HepG2 (cell line): ENCODE measurements around the gene MFAP4. TPM values are rescaled to one million over a fixed set of nuclear protein-coding genes. Genes with fewer than 3 reads are reported as not detected.

Source experiments
- CBFB ChIP-seq: sonication (generic); formaldehyde crosslinking; IDR thresholded peaks from 2 replicates; pipeline ENCODE4 v1.4.0; 2020; ENCODE audit warnings: missing genetic modification reagents
- DMTF1 ChIP-seq: sonication (generic); formaldehyde crosslinking; IDR thresholded peaks from 2 replicates; pipeline ENCODE4 v1.4.0; 2020; ENCODE audit warnings: mild to moderate bottlenecking, missing genetic modification reagents
- DNMT3B ChIP-seq: conservative IDR thresholded peaks from 2 replicates; pipeline ENCODE4 v1.6.1; 2016; ENCODE audit warnings: missing biosample characterization, control low read depth
- KDM6A ChIP-seq: IDR thresholded peaks from 2 replicates; pipeline ENCODE4 v1.6.1; 2016; ENCODE audit warnings: low read depth
- KMT2B ChIP-seq: IDR thresholded peaks from 2 replicates; pipeline ENCODE4 v1.6.1; 2016; ENCODE audit warnings: missing genetic modification reagents, missing compliant biosample characterization
- LBX2 ChIP-seq: sonication (generic); formaldehyde crosslinking; IDR thresholded peaks from 2 replicates; pipeline ENCODE4 v1.5.0; 2020; ENCODE audit warnings: missing genetic modification reagents, mild to moderate bottlenecking, borderline replicate concordance
- MEIS1 ChIP-seq: sonication (generic); formaldehyde crosslinking; IDR thresholded peaks from 2 replicates; pipeline ENCODE4 v1.9.0; 2021; ENCODE audit warnings: mild to moderate bottlenecking, missing genetic modification reagents, moderate library complexity, borderline replicate concordance
- MYNN ChIP-seq: sonication (generic); formaldehyde crosslinking; IDR thresholded peaks from 2 replicates; pipeline ENCODE4 v1.4.0; 2020; ENCODE audit warnings: mild to moderate bottlenecking, low read depth, missing genetic modification reagents
- NFIC ChIP-seq: IDR thresholded peaks from 2 replicates; pipeline ENCODE4 v1.6.1; 2012; ENCODE audit warnings: mild to moderate bottlenecking, low read length, inconsistent platforms
- PITX1 ChIP-seq: sonication (generic); formaldehyde crosslinking; IDR thresholded peaks from 2 replicates; pipeline ENCODE4 v1.5.1; 2020; ENCODE audit warnings: mild to moderate bottlenecking, missing genetic modification reagents
- RFX5 ChIP-seq: IDR thresholded peaks from 2 replicates; pipeline ENCODE4 v1.6.1; 2011; ENCODE audit warnings: low read depth, low read length, improper control_type of control experiment
- RFXAP ChIP-seq: sonication (generic); formaldehyde crosslinking; IDR thresholded peaks from 2 replicates; pipeline ENCODE4 v1.4.0; 2020; ENCODE audit warnings: missing genetic modification reagents, borderline replicate concordance
- SP4 ChIP-seq: sonication (generic); formaldehyde crosslinking; IDR thresholded peaks from 2 replicates; pipeline ENCODE4 v1.8.1; 2023; ENCODE audit warnings: mild to moderate bottlenecking, missing genetic modification reagents
- TAF15 ChIP-seq: fragments of 200-400 bp; formaldehyde crosslinking; IDR thresholded peaks from one replicate; pipeline ENCODE4 v1.6.1; 2018; ENCODE audit warnings: mild to moderate bottlenecking, low read depth, low read length; ENCODE audit not compliant: poor library complexity, severe bottlenecking
- TBX2 ChIP-seq: sonication (generic); formaldehyde crosslinking; IDR thresholded peaks from 2 replicates; pipeline ENCODE4 v1.5.0; 2020; ENCODE audit warnings: missing genetic modification reagents, mild to moderate bottlenecking, borderline replicate concordance
- WIZ ChIP-seq: sonication (generic); formaldehyde crosslinking; IDR thresholded peaks from 2 replicates; pipeline ENCODE4 v1.5.1; 2020; ENCODE audit warnings: mild to moderate bottlenecking, missing genetic modification reagents
- ZGPAT ChIP-seq: IDR thresholded peaks from 2 replicates; pipeline ENCODE4 v1.6.1; 2016; ENCODE audit warnings: mild to moderate bottlenecking
- ZNF275 ChIP-seq: sonication (generic); formaldehyde crosslinking; IDR thresholded peaks from 2 replicates; pipeline ENCODE4 v1.8.0; 2022; ENCODE audit warnings: missing genetic modification reagents, mild to moderate bottlenecking, inconsistent platforms, borderline replicate concordance
- ZNF296 ChIP-seq: sonication (generic); formaldehyde crosslinking; conservative IDR thresholded peaks from 2 replicates; pipeline ENCODE4 v1.5.0; 2020; ENCODE audit warnings: mild to moderate bottlenecking, missing genetic modification reagents
- ZNF451 ChIP-seq: sonication (generic); formaldehyde crosslinking; IDR thresholded peaks from 2 replicates; pipeline ENCODE4 v1.5.0; 2020; ENCODE audit warnings: mild to moderate bottlenecking, missing genetic modification reagents
- ZNF772 ChIP-seq: sonication (generic); formaldehyde crosslinking; IDR thresholded peaks from 2 replicates; pipeline ENCODE4 v1.5.0; 2020; ENCODE audit warnings: mild to moderate bottlenecking, missing genetic modification reagents
- polyA plus RNA-seq, 8 experiments: library from polyadenylated mRNA; depleted of rRNA in 3 of 8; stranded (reverse) in 7 of 8; unstranded in 1 of 8; fragments of >200 nt; fragmentation: Illumina TruSeq in 4 of 8; extraction: Trizol in 4 of 8; gene quantifications; 2 replicates each; pipeline versions ENCODE4 v1.2.1 to v1.2.3, GENCODE V29; 2011 to 2016; ENCODE audit warnings: low read depth in 4 of 8, missing spikeins in 1 of 8, mixed read lengths in 1 of 8; ENCODE audit not compliant: insufficient read depth in 1 of 8
- total RNA-seq, 5 experiments: library from RNA; depleted of rRNA; stranded (reverse); fragments of >200 nt; fragmentation: Illumina TruSeq; extraction: Trizol; gene quantifications; 2 replicates each; pipeline ENCODE4 v1.2.3, GENCODE V29; 2016; ENCODE audit warnings: low read depth in 1 of 5
- TF ChIP-seq, protein P1 (sequence below): sonication (generic); formaldehyde crosslinking; IDR thresholded peaks from 2 replicates; pipeline ENCODE4 v1.5.0; 2020; ENCODE audit warnings: missing genetic modification reagents
- TF ChIP-seq, protein P2 (sequence below): sonication (generic); formaldehyde crosslinking; IDR thresholded peaks from 2 replicates; pipeline ENCODE4 v1.4.0; 2020; ENCODE audit warnings: mild to moderate bottlenecking, missing genetic modification reagents

MFAP4 gene
- total and polyA plus RNA-seq, 2 of the 13 experiments (the other 11 are each of a cell fraction or from before 2014, with no cell fraction given): 0.08 TPM; not detected in 1

DNA sequence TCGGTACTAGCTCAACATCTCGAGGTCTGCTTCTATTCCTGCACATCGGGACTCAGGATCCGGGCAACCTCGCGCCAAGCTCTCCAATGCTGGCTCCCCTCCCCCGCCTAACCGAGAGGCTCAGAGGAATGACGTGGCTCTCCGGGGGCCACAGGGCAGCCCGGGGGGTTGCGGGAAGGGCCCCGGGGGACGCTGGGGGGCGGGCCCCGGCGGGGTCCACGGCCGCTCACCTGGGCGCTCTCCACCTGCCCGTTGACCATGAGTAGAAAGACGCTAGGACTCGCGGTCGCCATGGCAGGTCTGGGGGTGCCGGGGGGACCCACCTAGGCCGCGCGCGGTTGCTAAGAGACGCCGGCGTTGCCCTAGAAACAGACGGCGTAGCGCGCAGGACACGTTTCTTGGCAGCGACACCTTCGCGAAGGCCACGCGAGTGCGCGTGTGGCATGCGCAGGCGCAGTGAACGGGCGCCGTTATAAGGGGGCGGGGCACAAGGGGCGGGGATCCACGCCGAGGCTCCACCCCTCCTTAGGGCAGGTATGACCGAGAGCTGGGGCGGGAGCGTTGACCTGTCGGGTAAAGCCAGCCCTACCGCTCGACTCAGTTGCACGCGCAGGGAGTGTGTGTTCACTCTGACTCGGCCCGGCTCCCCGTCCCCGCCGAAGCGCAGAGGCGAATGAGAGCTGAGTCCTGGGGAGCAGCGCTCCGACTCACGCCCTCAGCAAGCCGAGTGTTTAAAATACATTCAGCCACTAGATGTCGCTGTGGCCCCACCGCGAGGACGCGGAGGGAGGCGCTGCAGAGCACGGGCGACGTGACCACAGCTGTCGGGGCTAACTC is 24.5 kb downstream of the MFAP4 start, which contains the start of gene B9D1 (continued):
- TF ChIP-seq ZGPAT (CRISPR knock-in tag) (peak; percentile 76), WIZ (CRISPR knock-in tag) (no peak), TAF15 (no peak), DMTF1 (CRISPR knock-in tag) (no peak), ZNF772 (peak; percentile 76; the same call in 1 of the 2 replicates), SP4 (CRISPR knock-in tag) (peak; percentile 94), ZNF451 (peak; percentile 76; the same call in 1 of the 2 replicates), PITX1 (CRISPR knock-in tag) (peak; percentile 64; the same call in 1 of the 2 replicates), KDM6A (CRISPR knock-in tag) (no peak), ZNF275 (CRISPR knock-in tag) (no peak), CBFB (CRISPR knock-in tag) (peak; percentile 79), NFIC (no peak), RFXAP (CRISPR knock-in tag) (peak; percentile 99), MEIS1 (CRISPR knock-in tag) (peak; percentile 3; the same call in 1 of the 2 replicates), RFX5 (peak; percentile 97), ZNF296 (CRISPR knock-in tag) (peak; percentile 48; the same call in 1 of the 2 replicates), KMT2B (CRISPR knock-in tag) (peak; percentile 41), MYNN (0 out of 2 replicates have a peak, but pooled peaks have one; percentile 94), TBX2 (CRISPR knock-in tag) (peak; percentile 76), DNMT3B (CRISPR knock-in tag) (no peak), LBX2 (CRISPR knock-in tag) (no peak)
- TF ChIP-seq, protein P1, sequence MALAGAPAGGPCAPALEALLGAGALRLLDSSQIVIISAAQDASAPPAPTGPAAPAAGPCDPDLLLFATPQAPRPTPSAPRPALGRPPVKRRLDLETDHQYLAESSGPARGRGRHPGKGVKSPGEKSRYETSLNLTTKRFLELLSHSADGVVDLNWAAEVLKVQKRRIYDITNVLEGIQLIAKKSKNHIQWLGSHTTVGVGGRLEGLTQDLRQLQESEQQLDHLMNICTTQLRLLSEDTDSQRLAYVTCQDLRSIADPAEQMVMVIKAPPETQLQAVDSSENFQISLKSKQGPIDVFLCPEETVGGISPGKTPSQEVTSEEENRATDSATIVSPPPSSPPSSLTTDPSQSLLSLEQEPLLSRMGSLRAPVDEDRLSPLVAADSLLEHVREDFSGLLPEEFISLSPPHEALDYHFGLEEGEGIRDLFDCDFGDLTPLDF (CRISPR knock-in tag): 0 out of 2 replicates have a peak, but pooled peaks have one; percentile 31
- TF ChIP-seq, protein P2, sequence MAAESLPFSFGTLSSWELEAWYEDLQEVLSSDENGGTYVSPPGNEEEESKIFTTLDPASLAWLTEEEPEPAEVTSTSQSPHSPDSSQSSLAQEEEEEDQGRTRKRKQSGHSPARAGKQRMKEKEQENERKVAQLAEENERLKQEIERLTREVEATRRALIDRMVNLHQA (CRISPR knock-in tag): no peak
